GM18511 (cell line): ENCODE measurements around the gene KLF16.

ENCODE experiments used
- ATAC-seq: cut with Tn5 transposase; IDR thresholded peaks from one replicate; pipeline ENCODE4 v1.9.1; 2021; ENCODE audit warnings: mild to moderate bottlenecking, moderate library complexity; ENCODE audit not compliant: unreplicated experiment

Gene KLF16

DNA sequence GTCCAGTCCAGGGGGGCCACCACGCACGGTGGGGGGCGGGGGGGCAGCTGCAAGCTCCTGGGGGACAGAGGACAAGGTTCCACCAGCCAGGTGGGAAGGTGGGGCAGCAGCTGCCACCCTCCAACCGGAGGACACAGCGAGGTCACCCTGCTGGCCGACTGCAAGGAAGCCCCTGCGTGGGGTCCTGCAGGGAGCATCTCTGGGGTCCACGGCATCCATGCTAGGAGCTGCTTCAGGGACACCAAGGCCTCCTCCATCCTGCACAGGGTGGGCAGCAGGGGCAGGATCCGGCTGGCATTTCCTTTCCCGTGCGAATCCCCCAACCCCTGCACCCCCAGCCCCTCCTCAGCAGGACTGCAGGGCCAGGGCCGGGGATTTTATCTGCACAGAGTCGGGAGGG lies 8.3 kb upstream of the KLF16 start:
- no peak for ATAC-seq

GRCh38 chr19:1871140-1871597 lies 7.8 kb upstream of the KLF16 start:
- ATAC-seq = no peak

DNA sequence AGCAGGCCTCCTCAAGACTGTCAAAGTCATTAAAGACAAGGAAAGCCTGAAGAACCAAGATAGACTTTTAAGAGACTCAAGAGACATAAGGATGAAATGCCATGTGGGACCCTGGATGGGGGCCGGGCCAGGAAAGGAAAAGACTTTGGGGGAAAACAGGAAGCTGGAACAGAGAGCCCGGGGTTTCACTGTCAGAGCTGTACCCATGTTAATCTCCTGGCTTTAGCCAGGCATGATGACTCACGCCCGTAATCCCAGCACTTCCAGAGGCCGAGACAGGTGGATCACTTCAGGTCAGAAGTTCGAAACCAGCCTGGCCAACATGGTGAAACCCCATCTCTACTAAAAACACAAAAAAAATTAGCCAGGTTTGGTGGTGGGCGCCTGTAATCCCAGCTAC lies 5.6 kb upstream of the KLF16 start:
- no peak for ATAC-seq

GRCh38 chr19:1867349-1867724 lies 4.0 kb upstream of the KLF16 start:
- ATAC-seq = no peak

- ATAC-seq = no peak
These were observed 3.4 kb upstream of the KLF16 start for GRCh38 chr19:1866693-1867348.

- no peak for ATAC-seq
These were observed 2.0 kb upstream of the KLF16 start for GRCh38 chr19:1865172-1866010.

DNA sequence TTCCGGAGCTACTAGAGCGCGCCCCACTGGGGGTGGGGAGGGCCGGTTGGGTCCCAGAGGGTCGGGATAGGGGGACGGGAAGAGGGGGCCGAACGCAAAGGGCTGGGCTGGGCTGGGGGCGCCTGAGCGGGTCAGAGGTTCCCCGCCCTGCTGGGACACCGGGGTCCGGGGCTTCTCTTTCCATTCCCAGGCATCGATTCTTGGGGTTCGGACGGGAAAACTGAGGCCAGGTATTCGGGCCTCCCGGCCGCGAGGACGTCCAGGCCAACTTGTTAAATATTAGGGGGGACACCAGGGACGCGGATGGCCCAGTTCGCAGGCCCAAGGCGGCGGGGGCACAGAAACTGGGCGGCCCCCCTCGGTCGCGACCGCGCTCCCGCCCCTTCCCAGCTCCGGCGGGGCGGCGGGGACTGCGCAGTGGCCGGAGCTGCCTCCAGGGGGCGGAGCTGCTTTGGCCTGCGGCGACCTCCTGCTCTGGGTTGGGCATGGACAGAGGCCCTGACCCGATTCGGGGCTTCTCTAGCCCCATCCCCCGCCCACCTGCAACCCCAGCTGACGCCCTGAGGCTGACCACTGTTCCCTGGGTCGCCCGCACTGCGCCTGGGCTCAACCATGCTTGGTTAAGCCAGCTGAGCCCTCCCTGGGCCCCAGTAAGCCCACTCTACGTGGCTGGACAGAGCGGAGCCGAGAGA lies 1.2 kb upstream of the KLF16 start:
- peak; percentile 36 for ATAC-seq

DNA sequence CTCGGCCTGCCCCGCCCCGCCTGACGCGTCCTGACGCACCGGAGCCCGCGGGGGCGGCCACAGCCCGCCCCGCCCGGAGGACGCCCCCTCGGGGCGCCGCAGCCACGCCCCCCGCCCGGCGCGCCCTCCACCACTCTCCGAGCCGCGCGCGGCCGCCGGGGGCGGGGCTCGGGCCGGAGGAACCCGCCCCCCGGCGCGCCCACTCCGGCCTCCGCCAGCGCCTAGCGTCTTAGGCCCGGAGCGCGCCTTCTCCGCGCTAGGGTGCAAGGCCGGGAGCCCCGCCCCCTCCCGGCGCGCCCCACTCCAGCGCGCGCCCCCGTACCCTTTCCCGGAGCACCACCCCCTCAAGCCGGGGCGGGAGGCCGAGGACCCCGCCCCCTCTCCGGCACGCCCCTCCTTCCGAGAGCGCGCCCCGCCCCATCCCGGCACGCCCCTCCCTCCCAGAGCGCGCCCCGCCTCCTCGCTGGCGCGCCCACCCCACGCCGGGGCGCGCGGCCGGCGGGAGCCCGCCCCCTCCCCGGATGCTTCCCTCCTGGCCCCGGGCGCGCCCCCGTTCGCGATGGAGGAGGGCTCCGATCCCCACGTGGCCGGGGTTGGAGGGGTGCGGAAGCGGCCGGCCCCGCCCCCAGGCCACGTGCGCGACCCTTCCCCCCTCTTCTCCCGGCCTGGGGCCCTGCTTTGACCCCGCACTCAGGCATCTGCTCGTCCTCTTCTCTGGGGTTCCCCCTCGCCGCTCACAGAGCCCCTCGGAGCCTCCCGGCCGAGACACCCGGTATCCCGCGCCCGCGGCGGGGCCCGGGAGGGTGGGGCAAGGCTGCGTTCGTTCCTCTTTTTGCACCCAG lies 480 bp upstream of the KLF16 start:
- ATAC-seq = peak; percentile 61

GRCh38 chr19:1862424-1863327 lies 703 bp downstream of the KLF16 start:
- no peak for ATAC-seq

- ATAC-seq = no peak
These were observed 1.3 kb downstream of the KLF16 start for GRCh38 chr19:1862068-1862423.

DNA sequence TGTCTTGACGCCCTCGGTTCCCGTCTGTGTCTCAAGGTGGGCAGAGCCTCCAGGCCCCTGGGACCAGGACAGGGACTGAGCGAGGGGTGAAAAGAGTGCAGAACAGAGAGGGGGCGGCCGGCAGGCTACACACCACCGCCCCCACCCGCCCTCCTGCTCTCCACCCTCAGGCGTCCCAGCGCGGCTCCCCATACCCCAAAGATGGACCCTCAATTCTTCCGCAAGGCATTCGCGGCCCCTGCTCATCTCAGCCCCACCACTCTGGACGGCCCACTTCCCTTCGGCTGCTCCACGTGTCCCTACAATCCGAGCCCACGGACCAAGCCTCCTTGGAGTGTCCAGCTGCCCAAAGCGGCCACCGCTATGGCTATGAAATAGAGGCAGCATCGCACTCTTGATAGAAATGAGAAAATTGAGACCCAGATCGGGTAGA lies 1.8 kb downstream of the KLF16 start:
- no peak for ATAC-seq

DNA sequence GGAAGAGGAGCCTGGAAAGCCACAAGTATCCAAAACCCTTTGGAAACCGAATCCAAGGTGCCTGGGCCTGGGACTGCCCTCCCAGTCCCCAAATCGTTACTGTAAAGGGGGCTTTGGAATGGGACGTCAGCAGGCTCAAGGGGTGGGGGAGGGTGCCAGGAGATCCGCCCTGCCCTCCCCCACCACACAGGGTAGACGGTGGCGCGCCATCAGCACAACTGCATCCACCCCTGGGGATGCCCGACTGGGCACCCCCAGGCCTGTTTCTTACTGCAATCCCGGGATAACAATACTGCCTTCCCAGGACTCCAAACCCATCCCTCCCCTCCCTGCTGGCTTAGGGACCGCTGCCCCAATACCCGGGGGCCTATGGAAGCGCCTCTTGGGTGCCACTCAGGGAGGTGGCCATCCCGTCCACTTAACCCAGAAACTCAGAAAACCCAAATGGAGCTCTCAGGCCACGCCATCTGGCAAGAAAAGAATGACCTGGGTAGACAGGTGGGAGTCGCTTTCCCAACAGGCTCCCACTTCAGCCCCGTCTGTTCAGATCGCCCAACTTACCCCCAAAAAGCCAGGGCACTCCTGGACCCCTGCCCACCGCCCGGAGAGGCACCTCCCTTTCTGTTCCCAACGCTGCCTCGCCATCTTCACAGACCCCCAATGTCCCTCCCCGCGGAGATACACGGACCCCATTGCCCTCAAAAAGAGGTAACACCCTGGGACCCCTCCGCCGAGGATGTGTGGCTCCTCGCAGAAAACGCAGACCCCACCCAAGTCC lies 2.4 kb downstream of the KLF16 start:
- ATAC-seq = no peak

DNA sequence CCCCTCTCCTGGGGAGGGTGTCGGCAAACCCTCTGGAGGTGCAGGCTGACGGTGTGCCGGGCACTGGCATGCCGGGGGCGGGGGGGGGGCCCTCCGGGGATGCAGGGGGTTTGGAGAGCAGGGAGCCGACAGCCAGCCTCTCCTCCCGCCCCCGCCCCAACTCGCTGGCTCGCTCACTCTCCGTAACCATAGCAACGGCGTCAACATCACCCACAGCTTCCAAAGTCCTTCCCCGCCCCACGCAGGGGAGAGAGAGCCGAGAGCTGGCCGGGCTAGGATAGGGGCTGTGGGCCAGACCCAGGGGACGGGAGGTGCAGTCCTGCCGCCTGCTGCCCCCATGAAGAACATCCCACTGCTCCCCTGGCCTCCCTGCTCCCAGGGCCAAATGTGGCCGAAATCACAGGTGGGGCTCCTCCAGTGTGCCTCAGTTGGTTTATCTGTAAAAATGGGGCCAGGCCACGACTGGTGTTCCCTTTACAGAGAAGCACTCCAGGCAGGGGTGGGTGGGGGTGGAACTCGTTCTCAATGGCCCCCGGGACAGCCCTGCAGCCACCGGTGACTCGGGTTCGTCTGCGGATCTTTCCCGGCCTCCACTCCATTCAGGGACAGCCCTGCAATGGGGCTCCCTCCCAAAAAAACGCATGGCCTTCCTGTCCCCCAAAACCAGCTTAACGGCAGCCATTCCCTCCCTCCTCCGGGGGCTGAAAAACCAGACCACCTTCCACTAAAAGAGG lies 3.2 kb downstream of the KLF16 start:
- no peak for ATAC-seq

DNA sequence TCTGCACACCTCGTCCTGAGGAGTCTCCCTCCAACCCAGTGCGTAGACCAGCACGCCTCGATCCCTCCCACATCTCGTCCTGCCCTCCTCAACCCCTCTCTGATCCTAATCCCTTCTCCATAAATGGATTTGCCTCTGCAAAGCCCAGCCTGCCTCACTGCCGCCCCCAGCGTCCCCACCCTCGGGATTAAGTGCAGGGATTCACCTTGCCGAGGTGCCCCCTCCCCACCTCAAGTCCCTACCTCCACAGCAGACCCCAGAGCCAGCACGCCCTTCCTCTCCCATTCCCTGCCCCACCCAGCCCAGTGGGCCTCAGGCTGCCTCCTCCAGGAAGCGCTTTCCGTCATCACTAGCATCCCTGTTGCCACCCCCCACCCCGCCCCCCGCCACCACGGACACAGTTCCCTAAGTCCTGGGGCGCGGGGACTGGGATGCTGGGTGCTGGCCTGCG lies 4.0 kb downstream of the KLF16 start:
- no peak for ATAC-seq

GRCh38 chr19:1858412-1859081 lies 4.8 kb downstream of the KLF16 start:
- no peak for ATAC-seq

- no peak for ATAC-seq
These were observed 5.6 kb downstream of the KLF16 start for GRCh38 chr19:1857648-1858326.
